G401 (cell line): Measurements from ENCODE around the gene TP53I11. TPM values are rescaled to one million over a fixed set of nuclear protein-coding genes. Genes with fewer than 3 reads are reported as not detected.

Source experiments
- DNase-seq: peaks from one replicate; pipeline ENCODE4 v3.0.0-alpha.2; 2015; ENCODE audit warnings: low spot score
- in situ Hi-C: cut with HindIII; loops from 2 replicates; pipeline ENCODE4 v1.10.0; 2016; ENCODE audit warnings: low sequenced_read_pairs, mixed read lengths
- total RNA-seq: library from RNA; depleted of rRNA; stranded (reverse); fragments of >200 nt; shearing (Covaris generic); gene quantifications from 2 replicates; pipeline ENCODE4 v1.2.3, GENCODE V29; 2014

TP53I11 gene
- total RNA-seq, 1 experiment from 2014 or later, result 136 TPM

DNA sequence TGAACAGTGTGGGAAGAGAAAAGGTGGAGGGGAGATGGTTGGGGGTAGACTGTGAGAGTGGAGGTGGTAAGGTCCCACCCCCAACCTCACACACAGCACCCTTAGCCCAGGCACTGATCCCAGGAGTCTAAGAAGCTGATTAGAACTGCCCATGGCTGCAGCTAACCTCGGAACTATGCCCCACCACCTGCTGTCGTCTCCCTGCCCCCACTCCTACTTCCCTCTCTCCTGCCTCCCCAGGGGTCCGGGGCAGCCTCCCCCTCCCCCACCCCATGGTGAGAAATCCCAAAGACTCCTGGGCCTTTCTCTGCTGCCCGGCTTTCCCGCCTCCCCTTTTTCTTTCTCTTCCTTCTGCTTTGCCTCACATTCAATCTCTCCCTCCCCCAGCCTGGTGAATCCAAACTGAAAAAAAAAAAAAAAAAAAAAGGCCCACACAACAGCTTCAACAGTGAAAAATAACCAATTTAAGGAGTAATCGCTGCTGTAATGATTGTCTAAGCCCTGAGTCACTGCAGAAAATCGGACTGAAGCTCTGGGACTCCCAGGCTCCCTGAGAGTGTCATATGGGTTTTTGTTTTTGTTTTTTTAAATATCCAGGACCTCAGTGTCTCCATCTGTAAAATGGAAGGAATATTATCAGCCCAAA, 9.6 kb upstream of the TP53I11 start:
- DNase-seq, result no peak
- in situ Hi-C loops, result no loop called here

GRCh38 chr11:44959064-44959463, 8.4 kb upstream of the TP53I11 start:
- in situ Hi-C loops, result no loop called here
- no peak for DNase-seq

DNA sequence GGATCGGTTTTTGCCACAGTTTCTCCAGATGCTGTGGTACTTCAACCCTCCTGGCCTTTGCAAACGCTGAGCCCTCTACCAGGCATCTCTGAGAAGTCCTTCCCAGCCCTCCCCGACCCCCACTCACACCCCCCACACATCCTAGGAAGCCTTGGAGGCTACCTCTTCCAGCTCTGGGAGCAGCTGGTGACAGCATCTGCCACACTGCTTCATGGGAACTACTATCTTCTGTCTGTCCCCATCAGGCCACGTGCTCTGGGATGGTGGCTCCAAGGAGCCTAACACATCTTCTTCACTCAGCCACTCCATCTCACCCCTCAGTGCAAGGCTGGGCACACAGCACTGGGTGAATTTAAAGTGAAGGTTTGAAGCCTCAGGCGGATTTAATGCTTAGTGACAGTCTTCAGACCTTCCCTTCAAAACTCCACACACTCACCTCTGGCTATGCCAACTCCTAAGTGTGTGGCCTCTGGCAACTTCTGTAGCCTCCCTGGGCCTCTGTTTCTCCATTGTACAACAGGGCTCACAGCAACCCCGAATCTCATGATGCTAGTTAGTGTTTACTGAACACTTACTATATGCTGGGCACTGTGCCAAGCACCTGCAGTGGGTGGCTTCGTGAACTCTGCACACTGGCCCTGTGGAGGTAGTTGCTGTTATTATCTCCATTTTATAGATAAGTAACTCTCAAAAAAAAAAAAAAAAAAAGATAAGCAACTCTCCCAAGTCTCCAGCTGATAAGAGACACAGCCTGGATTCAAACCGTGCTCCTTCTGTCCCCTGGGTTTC, 7.3 kb upstream of the TP53I11 start:
- in situ Hi-C loops, result no loop called here
- no peak for DNase-seq

- in situ Hi-C loops, result no loop called here
- no peak for DNase-seq
Measured at GRCh38 chr11:44957040-44957515, 6.4 kb upstream of the TP53I11 start.

DNA sequence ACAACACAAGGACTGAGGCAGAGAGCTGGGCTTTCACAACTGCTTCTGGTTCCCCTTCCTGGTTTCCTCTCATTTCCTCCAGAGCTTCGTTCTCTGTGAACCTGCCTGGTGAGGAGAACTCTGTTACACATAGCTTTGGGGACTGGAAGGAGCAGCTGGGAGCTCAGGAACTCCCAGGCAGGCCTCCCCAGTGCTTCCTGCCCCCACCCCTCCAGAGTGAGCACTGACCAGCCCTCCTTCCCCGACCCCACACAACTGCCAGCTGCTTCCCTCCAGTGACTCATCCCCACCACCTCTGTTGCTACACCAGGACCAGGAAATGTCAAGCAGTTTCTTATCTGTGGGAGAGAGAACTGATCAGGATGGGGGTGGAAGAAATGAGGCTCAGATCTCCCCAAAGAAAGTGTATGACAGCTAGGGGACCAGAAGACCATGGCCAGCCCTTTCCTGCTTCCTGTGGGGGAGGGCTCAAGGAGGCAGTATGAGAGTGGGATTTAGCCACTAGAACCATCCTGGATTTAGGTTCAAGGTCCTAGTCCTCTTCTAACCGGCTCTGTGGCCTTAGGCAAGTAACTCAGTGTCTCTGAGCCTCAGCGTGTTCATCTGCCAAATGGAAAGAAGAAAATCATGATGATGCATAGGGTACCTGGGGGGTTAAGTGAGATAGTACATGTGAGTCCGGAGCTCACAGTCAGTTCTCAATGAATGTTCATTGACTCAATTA, 4.5 kb upstream of the TP53I11 start:
- in situ Hi-C loops, result no loop called here
- DNase-seq, result no peak

- DNase-seq, result no peak
- in situ Hi-C loops, result no loop called here
Measured at GRCh38 chr11:44954051-44954906, 3.6 kb upstream of the TP53I11 start.

DNA sequence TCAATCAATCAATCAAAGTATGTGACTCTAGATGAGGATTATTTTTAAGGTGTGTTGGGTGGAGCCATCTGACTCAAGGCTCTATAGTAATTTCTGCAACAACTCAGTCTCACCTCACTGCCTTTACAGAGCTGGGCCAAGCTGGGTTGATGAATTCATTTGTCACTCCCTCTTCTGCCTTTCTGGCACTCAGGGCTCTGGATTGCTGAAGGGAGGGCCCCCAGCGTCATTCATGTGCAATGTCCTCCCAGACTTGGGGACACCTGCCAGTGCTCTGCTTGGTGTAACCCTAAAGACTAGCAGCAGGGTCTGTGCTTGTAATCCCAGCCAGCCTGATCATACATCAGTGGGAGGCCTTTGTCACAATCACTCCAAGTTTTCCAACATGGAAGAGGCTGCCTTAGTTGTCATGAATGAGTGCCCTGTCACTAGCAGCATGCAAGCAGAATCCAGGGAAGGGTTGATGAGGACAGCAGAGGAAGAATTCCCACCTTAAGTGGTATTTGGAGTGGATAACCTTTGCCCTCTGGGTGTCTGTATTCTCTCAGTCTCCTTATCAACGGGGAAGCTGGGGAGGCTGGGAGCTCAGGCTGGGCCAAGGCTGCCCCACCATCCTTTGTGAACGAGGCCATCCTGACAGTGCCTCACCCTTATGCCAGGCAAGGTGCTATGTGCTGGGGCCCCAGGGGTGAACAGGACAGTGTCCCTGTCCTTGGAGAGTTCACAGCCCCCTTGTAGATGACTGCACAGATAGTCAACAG, 2.0 kb upstream of the TP53I11 start:
- DNase-seq, result no peak
- in situ Hi-C loops, result no loop called here

- DNase-seq, result no peak
- in situ Hi-C loops, result no loop called here
Measured at GRCh38 chr11:44952082-44952481, 1.4 kb upstream of the TP53I11 start.

- no peak for DNase-seq
- in situ Hi-C loops, result no loop called here
Measured at GRCh38 chr11:44950031-44950624, 555 bp downstream of the TP53I11 start.

GRCh38 chr11:44949160-44950030, 1.3 kb downstream of the TP53I11 start:
- in situ Hi-C loops, result no loop called here
- DNase-seq, result no peak

DNA sequence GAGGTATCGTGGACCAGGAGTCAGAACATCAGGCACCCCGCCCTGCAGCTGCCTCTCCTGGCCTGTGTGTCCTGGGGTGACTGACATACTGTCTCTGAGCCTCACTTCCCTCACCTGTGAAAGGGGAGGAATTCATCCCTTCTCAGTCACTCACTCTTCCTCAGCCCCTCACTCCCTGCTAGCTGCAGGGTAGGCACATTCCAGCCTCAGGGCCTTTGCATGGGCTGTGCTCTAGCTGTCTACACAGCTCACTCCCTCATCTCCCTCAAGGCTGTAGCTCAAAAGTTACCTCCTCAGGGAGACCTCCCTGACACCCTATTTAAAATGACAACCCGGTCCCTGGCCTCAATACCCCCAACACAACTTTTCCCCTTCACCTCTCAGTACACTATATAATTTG, 2.5 kb downstream of the TP53I11 start:
- in situ Hi-C loops, result no loop called here
- no peak for DNase-seq

DNA sequence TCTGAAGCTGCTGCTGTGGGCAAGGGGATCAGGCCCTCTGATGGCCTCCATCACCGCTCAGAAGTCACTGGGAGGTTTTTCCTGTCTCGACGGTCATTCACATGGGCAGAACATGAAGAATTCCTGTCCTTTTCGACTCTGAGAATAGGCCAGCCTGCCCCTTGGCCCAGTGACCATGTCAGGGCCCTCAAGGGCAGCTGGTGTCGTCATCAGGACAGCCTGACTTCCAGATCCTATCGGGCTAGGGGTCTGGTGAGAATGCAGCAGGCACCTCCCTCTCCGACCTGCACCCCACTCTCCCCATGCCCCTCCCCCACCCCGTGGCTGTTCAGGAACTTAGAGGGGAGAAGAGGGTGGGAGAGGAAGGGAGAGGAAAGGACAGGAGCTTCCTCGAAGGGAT, 3.6 kb downstream of the TP53I11 start:
- DNase-seq, result no peak
- in situ Hi-C loops, result no loop called here

GRCh38 chr11:44946263-44946662, 4.4 kb downstream of the TP53I11 start:
- DNase-seq, result peak; percentile 76
- in situ Hi-C loops, result no loop called here

DNA sequence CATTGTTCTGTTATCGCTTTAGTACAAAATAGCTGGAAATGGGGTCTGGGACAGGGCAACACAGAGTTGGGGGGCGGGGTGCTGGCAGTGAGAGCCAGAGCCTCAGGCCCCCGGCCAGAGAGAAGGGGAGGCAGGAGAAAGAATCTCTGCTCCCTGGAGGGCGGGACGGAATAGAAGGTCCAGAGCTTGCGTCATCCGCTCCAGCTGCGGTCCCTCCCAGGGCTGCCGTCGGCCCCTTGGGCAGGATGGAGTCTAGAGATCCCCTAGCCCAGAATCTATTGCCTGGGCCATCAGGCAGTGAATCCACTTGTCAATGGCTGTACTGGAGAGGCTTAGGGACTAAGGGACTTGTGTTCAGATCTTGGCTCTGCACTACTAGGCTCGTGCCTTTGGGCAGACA, 5.0 kb downstream of the TP53I11 start:
- in situ Hi-C loops, result no loop called here
- no peak for DNase-seq

DNA sequence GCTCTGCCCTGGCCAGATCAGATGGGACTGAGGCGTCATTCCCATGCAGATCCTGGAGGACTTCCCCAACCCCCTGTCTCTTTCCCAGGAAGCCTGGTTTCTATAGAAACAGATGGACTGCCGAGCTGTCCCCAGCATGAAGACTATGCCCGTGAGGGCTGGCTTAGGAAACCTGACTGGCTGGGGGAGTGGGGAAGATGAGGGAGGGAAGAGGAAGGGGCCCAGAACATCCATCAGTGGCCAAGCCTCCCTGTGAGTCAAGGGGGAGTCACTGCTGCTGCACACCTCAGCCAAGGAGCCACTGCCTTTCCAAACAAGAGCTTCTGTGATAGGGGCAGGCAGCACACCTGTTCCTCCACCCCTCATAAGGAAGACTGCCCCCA, 5.8 kb downstream of the TP53I11 start:
- peak; percentile 72 for DNase-seq
- in situ Hi-C loops, result no loop called here

- in situ Hi-C loops, result no loop called here
- DNase-seq, result peak; percentile 82
Measured at GRCh38 chr11:44944181-44944852, 6.4 kb downstream of the TP53I11 start.

GRCh38 chr11:44943696-44944095, 7.0 kb downstream of the TP53I11 start:
- DNase-seq, result no peak
- in situ Hi-C loops, result no loop called here
